ENCODE results near the gene ZNF497.

Gene ZNF497

GRCh38 chr19:58305065-58305931 lies 57.3 kb downstream of the ZNF497 start, which contains the start of gene ERVK3-1:
Gene ERVK3-1 (plus strand): TSS chr19:58305377. CDS start chr19:58312169, 6,792 bp downstream.
- DNase-seq = peak; percentile 91

GRCh38 chr19:58304748-58305064 lies 57.8 kb downstream of the ZNF497 start:
- DNase-seq = no peak
